CD4-positive, alpha-beta T cell treated with Interferon gamma for 1 hour (primary cell): Measurements from ENCODE around the gene ZNF502.

Source experiments
- DNase-seq: peaks from one replicate; pipeline ENCODE4 v3.0.0-alpha.2; 2020

Gene ZNF502

GRCh38 chr3:44771424-44772098, 59.1 kb downstream of the ZNF502 start:
- no peak for DNase-seq

- DNase-seq: no peak
Observed at GRCh38 chr3:44772099-44772442, 59.6 kb downstream of the ZNF502 start.
